Left lung (tissue), 10 donors: ENCODE results near the gene CHRNB2. TPM values are rescaled to one million over a fixed set of nuclear protein-coding genes. Genes with fewer than 3 reads are reported as not detected.
A peak's percentile ranks its signal among the peaks of the same experiment; 100 is the strongest.

Source experiments
- ATAC-seq: fragments of 200-7000 bp; cut with Tn5 transposase; one replicate; pipeline ENCODE4 v1.9.1; 2020; ENCODE audit warnings: moderate library complexity
- DNase-seq, 4 donors: peaks; one replicate each; pipeline ENCODE4 v3.0.0-alpha.2; 2013 to 2020
- H3K27ac ChIP-seq, 2 donors: fragments of 200-600 bp; sonication (generic) in 1 of 2; one replicate each; pipeline versions ENCODE4 v1.5.0 to v1.8.0; 2020 to 2021
- H3K27me3 ChIP-seq, 2 donors: fragments of 200-600 bp; sonication (generic) in 1 of 2; one replicate each; pipeline versions ENCODE4 v1.5.0 to v1.8.0; 2020 to 2021
- H3K36me3 ChIP-seq, 2 donors: fragments of 200-600 bp; sonication (generic) in 1 of 2; one replicate each; pipeline versions ENCODE4 v1.5.0 to v1.8.0; 2020 to 2021
- H3K4me1 ChIP-seq, 2 donors: fragments of 200-600 bp; one replicate each; pipeline ENCODE4 v1.8.0; 2021
- H3K4me3 ChIP-seq, 2 donors: fragments of 200-600 bp; sonication (generic) in 1 of 2; one replicate each; pipeline versions ENCODE4 v1.5.0 to v1.8.0; 2020 to 2021; ENCODE audit warnings: mild to moderate bottlenecking in 1 of 2
- H3K9me3 ChIP-seq, 2 donors: fragments of 200-600 bp; sonication (generic) in 1 of 2; one replicate each; pipeline versions ENCODE4 v1.5.0 to v1.8.0; 2020 to 2021
- intact Hi-C, 2 donors: fragments of 100-400 bp; cut with DNase I; formaldehyde crosslinking; loops; one replicate each; pipeline versions ENCODE4 v1.11.2 to v1.14.2; 2022
- polyA plus RNA-seq, 6 donors: library from polyadenylated mRNA; unstranded; fragments of 120-200 nt; gene quantifications; one replicate each; pipeline ENCODE4 v1.2.1, GENCODE V29; 2013; ENCODE audit not compliant: insufficient read length in 6 of 6
- total RNA-seq, 2 donors: library from RNA; stranded (reverse); fragmentation: NEBNext Ultra II Directional; extraction: Animal tissue kit (Norgen Biotek cat#: 25700); gene quantifications; one replicate each; pipeline ENCODE4 v1.2.1, GENCODE V29; 2021
- TF ChIP-seq, protein P1 (sequence below), 2 donors: fragments of 200-600 bp; sonication (generic) in 1 of 2; IDR thresholded peaks; one replicate each; pipeline versions ENCODE4 v1.5.0 to v1.8.0; 2021; ENCODE audit warnings: antibody characterized with exemption in 2 of 2
- donor health status: DM: no; HTN: yes; CAD: no.
- donor health status: DM: no; HTN: no; CAD: no.

The CHRNB2 gene
- total and polyA plus RNA-seq, 8 donors, result 0.09 to 1.8 (median 0.57) TPM; not detected in 1

DNA sequence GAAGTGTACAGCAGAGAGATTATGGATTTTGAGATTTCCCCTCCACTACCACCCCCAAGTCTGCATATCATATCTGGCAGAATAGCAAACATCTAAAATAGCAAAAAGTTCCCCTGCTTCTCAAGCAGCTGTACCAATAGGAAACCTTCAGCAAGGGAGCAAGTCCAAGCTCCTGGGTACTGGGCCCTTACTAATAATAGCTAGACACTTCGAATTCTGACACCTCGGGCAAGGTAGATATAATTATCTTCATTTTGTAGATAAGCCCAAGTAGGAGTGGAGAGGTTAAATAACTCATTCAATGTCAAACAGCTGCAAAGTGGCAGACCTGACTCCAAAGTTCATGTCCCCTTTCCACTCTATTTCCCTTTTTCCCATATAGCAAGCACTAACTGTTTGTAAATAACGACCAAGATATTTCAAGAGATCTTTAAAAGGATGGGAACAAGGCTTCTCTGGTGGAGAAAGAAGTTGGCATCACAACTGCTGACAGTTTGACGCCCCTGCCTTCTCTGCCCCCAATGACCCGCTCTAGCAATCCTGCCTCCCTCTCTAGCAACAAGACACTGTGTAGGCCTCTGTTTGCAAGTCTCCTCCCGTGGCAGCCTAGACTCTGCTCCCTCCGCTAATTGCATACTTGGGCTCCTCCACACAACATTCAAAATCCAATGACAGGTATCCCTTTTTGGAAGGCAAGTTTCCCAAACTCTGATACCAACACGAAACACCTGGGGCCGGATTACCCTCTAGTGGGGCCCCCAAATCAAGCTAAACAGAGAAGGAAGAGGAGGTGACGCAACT lies 59.1 kb downstream of the CHRNB2 start:
- ATAC-seq (peak; percentile 39), DNase-seq (peak in 1 of 4 donors; percentile 23)
- Histone ChIP-seq H3K27ac (peak overlapping the region; percentile 89 to 92), H3K4me3 (peak overlapping the region; percentile 97), H3K27me3 (no peaks in the 10 kb centered on the region), H3K4me1 (peaks cover 5 to 40% of the 10 kb centered on the region in 2 donors), H3K36me3 (peaks cover 0 to 3% of the 10 kb centered on the region in 2 donors), H3K9me3 (no peaks in the 10 kb centered on the region)
- TF ChIP-seq, protein P1, sequence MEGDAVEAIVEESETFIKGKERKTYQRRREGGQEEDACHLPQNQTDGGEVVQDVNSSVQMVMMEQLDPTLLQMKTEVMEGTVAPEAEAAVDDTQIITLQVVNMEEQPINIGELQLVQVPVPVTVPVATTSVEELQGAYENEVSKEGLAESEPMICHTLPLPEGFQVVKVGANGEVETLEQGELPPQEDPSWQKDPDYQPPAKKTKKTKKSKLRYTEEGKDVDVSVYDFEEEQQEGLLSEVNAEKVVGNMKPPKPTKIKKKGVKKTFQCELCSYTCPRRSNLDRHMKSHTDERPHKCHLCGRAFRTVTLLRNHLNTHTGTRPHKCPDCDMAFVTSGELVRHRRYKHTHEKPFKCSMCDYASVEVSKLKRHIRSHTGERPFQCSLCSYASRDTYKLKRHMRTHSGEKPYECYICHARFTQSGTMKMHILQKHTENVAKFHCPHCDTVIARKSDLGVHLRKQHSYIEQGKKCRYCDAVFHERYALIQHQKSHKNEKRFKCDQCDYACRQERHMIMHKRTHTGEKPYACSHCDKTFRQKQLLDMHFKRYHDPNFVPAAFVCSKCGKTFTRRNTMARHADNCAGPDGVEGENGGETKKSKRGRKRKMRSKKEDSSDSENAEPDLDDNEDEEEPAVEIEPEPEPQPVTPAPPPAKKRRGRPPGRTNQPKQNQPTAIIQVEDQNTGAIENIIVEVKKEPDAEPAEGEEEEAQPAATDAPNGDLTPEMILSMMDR (IDR thresholded peaks at IDR 0.05), result no peak
- intact Hi-C loops, result no loop called here

DNA sequence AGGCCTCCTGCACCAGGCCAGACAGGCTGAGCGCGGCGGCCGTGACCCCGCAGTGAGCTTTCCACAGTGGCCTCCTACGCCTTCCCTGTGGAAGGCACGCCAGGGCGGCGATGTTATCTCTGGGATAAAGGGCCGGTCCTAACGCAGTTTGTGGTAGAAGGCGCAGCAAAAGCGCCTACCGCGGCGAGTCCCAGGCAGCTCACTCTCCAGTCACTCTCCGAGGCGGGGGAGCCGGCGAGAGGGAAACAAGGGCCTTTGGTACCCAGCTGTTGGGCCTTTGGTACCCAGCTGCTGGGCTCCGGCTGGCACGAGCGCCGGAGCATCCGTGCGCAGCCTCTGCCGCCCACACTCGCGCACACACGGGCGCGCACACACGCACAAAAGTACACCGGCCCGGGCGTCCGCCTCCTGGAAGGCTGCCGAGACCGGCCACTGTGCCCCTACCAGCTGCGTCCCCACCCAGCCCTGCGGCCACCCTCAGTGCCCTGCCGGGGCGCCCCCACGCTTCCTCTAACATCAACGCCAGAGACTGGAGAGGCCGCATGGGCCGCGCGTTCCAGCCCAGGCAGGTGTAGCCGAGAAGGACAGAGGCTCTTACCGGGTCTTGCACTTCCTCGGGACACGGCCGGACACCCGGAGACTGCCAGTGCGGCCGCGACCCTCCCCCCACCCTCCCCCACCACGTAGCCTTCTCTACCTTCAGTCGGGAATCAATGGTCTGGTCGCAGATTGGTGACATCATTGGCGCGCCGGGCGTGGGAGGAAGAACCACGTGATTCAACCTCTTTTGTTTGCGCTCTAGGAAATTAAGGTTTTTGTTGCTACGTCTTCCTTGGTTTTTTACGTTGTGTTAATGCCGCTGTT lies 59.9 kb downstream of the CHRNB2 start:
- TF ChIP-seq, protein P1 (IDR thresholded peaks at IDR 0.05), result no peak
- Histone ChIP-seq H3K9me3 (no peaks in the 10 kb centered on the region), H3K36me3 (peaks cover 0 to under 1% of the 10 kb centered on the region in 2 donors), H3K4me1 (peaks cover 5 to 40% of the 10 kb centered on the region in 2 donors), H3K4me3 (peak overlapping the region; percentile 97), H3K27me3 (no peaks in the 10 kb centered on the region), H3K27ac (peak overlapping the region; percentile 89 to 92)
- ATAC-seq (peak; percentile 84), DNase-seq (peak; percentile 87 to 92 (median 90))
- intact Hi-C loops, result no loop called here

DNA sequence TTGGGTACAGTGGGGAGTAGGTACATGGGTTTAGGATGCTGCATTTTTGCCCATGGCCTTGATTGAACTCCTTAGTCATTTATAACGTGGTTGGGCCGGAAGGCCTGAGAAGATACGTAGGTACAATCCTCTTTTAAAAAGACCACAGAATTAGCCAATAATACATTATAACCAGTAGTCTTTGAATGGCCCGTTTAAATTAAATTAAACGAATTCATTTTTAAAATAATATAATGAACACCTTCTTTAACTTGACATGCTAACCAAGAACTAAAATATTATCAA lies 60.5 kb downstream of the CHRNB2 start:
- ATAC-seq, result peak; percentile 16
- H3K27ac ChIP-seq, result peak overlapping the region; percentile 89 to 92
- DNase-seq, result no peak
- intact Hi-C loops, result no loop called here
- H3K4me1 ChIP-seq, result peaks cover 5 to 37% of the 10 kb centered on the region in 2 donors
- TF ChIP-seq, protein P1 (IDR thresholded peaks at IDR 0.05), result no peak
- no peaks in the 10 kb centered on the region for H3K9me3 ChIP-seq
- H3K36me3 ChIP-seq, result no peaks in the 10 kb centered on the region
- peak overlapping the region; percentile 97 for H3K4me3 ChIP-seq
- peaks cover 0 to 6% of the 10 kb centered on the region in 2 donors for H3K27me3 ChIP-seq

DNA sequence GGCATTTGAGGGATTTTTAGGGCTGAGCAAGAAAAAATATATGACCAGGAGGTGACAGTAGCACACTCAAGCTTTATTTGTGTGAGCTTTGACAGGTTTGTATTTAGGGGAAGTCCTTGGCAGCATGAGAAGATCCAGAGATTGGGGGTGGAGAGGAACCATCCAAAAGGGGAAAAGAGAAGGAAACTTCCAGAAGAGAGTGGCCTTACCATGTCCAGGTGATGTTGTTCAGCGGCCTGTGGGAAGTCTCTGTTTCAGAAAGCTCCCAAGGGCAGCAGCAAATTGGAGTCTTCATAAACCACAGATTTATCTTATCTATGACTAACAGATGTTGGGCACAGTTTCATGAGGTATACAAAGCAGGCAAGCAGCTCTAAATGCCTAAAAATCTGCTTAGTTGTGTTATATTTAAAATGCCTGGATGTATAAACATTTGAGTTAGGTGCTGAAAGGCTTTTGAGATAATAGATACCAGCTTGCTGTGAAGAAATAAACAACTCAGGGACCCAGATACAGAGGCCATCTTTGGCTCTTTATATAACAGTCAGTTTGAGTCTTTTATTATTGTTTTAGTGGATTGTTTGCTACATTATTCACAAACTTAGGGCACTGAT lies 61.6 kb downstream of the CHRNB2 start:
- Histone ChIP-seq H3K36me3 (no peaks in the 10 kb centered on the region), H3K4me1 (peaks cover 5 to 29% of the 10 kb centered on the region in 2 donors), H3K4me3 (no peak overlapping the region), H3K9me3 (no peaks in the 10 kb centered on the region), H3K27me3 (peaks cover 0 to 12% of the 10 kb centered on the region in 2 donors), H3K27ac (no peak overlapping the region)
- DNase-seq (no peak), ATAC-seq (no peak)
- intact Hi-C loops, result no loop called here
- TF ChIP-seq, protein P1 (IDR thresholded peaks at IDR 0.05), result no peak

Other genes starting within 250 kb of the CHRNB2 start
- gene AQP10, start 246.7 kb upstream of the CHRNB2 start, total RNA-seq, result under 1 TPM; 0.20 to 0.34 TPM
- under 1 TPM; 0.13 to 0.31 (median 0.23) TPM for gene AQP10, start 246.7 kb upstream of the CHRNB2 start, polyA plus RNA-seq
- 10 to 100 TPM; 35.2 to 36.6 TPM for gene ATP8B2, start 242.3 kb upstream of the CHRNB2 start, total RNA-seq
- gene ATP8B2, start 242.3 kb upstream of the CHRNB2 start, polyA plus RNA-seq, result 10 to 100 TPM; 32.9 to 41.9 (median 36.9) TPM
- 10 to 100 TPM; 45.0 to 65.3 TPM for gene IL6R, start 162.4 kb upstream of the CHRNB2 start, total RNA-seq
- gene IL6R, start 162.4 kb upstream of the CHRNB2 start, polyA plus RNA-seq, result 1 to 10 TPM; 4.5 to 8.2 (median 5.4) TPM
- gene TDRD10, start 65.6 kb upstream of the CHRNB2 start, total RNA-seq, result 1 to 10 TPM; 3.8 to 5.0 TPM
- 1 to 10 TPM; 3.1 to 3.7 (median 3.4) TPM for gene TDRD10, start 65.6 kb upstream of the CHRNB2 start, polyA plus RNA-seq
- 10 to 100 TPM; 17.7 to 25.3 TPM for gene SHE, start 65.4 kb upstream of the CHRNB2 start, total RNA-seq
- gene SHE, start 65.4 kb upstream of the CHRNB2 start, polyA plus RNA-seq, result 10 to 100 TPM; 19.5 to 25.3 (median 21.2) TPM
- gene UBE2Q1, start 9.1 kb upstream of the CHRNB2 start, total RNA-seq, result 10 to 100 TPM; 87.0 to 90.8 TPM
- 100 to 1,000 TPM in 5 of 6 donors, 10 to 100 TPM in 1; 95.3 to 104 (median 101) TPM for gene UBE2Q1, start 9.1 kb upstream of the CHRNB2 start, polyA plus RNA-seq
- 100 to 1,000 TPM; 168 to 197 TPM for gene ADAR, start 40.4 kb downstream of the CHRNB2 start, total RNA-seq
- 100 to 1,000 TPM; 136 to 154 (median 148) TPM for gene ADAR, start 40.4 kb downstream of the CHRNB2 start, polyA plus RNA-seq